Measurements from ENCODE around the gene COL6A2. TPM values are rescaled to one million over a fixed set of nuclear protein-coding genes. Genes with fewer than 3 reads are reported as not detected.

Gene COL6A2
- total RNA-seq, result 846 to 986 TPM (median 933 TPM) in 3 replicates

GRCh38 chr21:46097336-46098293, at the start of gene COL6A2:
COL6A2 (plus strand) TSS chr21:46098112.
- TF ChIP-seq CTCF (IDR thresholded peaks at IDR 0.05; ENCODE audit: unreplicated experiment), result no peak
- Mint-ChIP-seq H3K4me3 (peak within 1 kb of the TSS; percentile 78), H3K36me3 (peaks cover 17% of the 10 kb centered on the region), H3K27me3 (ENCODE audit: low read depth) (peaks cover 35% of the 10 kb centered on the region), H3K9me3 (peaks cover 15% of the 10 kb centered on the region), H3K4me1 (peaks cover 3% of the 10 kb centered on the region), H3K27ac (peak within 1 kb of the TSS; percentile 43)
- DNase-seq (ENCODE audit: low spot score in 2 of 2, unreplicated experiment in 2 of 2), result peak; percentile 56 to 75

DNA sequence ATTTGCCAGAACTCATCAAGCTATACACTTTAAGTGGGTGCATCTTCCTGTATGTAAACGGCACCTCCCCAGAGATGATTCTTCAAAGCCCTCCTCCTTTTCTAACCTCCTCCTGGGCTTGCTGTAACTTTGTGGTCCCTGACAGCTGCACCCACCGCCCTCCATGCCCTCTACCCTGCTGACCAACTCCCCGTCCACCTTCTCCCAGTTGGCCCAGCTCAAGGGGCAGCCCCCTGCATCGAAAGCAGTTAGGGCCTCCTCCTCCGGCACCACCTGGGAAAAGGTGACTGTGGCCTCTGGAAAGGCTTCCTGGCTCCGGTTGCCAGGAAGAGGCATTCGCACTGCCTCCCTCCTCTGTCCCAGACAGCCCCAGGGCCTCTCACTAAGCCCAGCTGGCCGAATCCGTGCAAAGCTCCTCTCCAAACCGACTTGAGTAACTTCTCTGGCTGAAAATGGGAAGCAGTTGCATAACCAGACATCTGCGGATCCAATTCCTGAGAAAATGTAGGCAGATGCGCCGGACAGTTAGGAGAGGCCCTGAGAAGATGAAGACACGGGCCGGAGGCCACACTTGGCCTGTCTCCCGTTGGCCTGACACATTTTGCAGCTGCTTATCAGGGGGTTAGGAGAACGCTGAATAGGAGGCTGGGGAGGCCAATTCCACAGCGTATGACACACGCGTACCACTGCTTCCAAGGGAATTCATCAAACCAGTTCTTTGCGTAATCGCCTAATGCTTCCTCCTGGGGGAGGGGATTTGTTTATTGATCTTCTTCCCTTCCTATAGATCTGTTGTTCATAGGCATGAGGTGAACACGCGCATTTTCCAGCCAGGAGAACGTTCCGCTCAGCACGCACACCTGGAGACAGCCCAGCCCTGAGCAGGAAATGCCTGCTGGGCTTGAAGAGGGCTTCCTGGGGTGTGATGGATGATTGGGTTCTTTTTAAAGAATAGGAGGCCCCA, 48.7 kb upstream of the COL6A2 start:
- Mint-ChIP-seq H3K9me3 (no peaks in the 10 kb centered on the region), H3K27me3 (ENCODE audit: low read depth) (peaks cover 5% of the 10 kb centered on the region), H3K4me3 (no peak overlapping the region), H3K4me1 (peaks cover 2% of the 10 kb centered on the region), H3K27ac (no peak overlapping the region), H3K36me3 (no peaks in the 10 kb centered on the region)
- no peak for TF ChIP-seq CTCF (IDR thresholded peaks at IDR 0.05; ENCODE audit: unreplicated experiment)
- DNase-seq (ENCODE audit: low spot score in 2 of 2, unreplicated experiment in 2 of 2), result peak in 1 of 2 experiments; percentile 29

- TF ChIP-seq CTCF (IDR thresholded peaks at IDR 0.05; ENCODE audit: unreplicated experiment), result no peak
- H3K27ac Mint-ChIP-seq, result peak overlapping the region; percentile 43
- peak in 1 of 2 experiments; percentile 12 for DNase-seq (ENCODE audit: low spot score in 2 of 2, unreplicated experiment in 2 of 2)
- H3K9me3 Mint-ChIP-seq, result no peaks in the 10 kb centered on the region
- no peaks in the 10 kb centered on the region for H3K36me3 Mint-ChIP-seq
- no peak overlapping the region for H3K4me3 Mint-ChIP-seq
- peaks cover 4% of the 10 kb centered on the region for H3K4me1 Mint-ChIP-seq
- peaks cover 5% of the 10 kb centered on the region for H3K27me3 Mint-ChIP-seq (ENCODE audit: low read depth)
Observed at GRCh38 chr21:46049890-46050667, 47.8 kb upstream of the COL6A2 start.

DNA sequence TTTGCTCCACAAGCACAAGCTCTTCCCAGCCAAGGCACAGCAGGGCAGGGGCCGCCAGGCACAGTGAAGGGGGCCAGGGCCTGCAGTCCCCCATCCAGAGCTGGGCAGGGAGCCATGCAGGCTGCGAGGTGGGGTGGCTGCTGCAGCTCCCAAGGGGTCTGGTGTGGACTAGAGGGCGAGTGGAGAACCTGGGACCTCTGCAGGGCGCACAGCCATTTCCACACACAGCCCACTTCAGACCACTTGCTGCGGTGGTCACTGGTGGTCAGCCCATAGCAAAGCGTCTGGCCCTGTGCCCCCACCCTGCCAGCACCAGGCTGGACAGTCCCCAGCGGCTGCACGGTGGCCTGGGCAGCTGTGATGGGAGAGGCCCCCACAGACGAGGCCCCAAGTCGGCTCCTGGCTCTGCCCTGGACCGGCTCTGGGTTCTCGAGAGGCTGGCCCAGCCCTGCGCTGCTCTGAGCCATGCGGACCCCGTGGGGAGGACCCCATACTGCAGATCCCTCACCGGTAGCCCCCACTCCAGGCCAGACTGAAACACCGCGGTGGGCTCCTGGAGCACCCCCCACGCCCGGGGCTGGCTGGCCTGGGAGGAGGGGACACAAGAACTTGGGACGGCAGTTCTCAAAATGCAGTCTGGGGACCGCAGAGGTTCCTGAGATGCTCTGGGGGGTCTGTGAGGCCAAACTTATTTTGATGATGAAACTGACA, 47.1 kb upstream of the COL6A2 start:
- Mint-ChIP-seq H3K27ac (no peak overlapping the region), H3K27me3 (ENCODE audit: low read depth) (peaks cover 5% of the 10 kb centered on the region), H3K9me3 (no peaks in the 10 kb centered on the region), H3K36me3 (no peaks in the 10 kb centered on the region), H3K4me3 (no peak overlapping the region), H3K4me1 (peaks cover 4% of the 10 kb centered on the region)
- peak in 1 of 2 experiments; percentile 14 for DNase-seq (ENCODE audit: low spot score in 2 of 2, unreplicated experiment in 2 of 2)
- TF ChIP-seq CTCF (IDR thresholded peaks at IDR 0.05; ENCODE audit: unreplicated experiment), result no peak

Data from mesothelial cell of epicardium (in vitro differentiated cells).